Skeletal muscle tissue (tissue), 4 donors: Measurements from ENCODE around the gene NECTIN3. TPM values are rescaled to one million over a fixed set of nuclear protein-coding genes. Genes with fewer than 3 reads are reported as not detected.

ENCODE experiments used
- H3K27ac ChIP-seq: one replicate; pipeline ENCODE4 v1.7.0; 2013; ENCODE audit warnings: mild to moderate bottlenecking, low read depth, low read length, inconsistent platforms
- H3K27me3 ChIP-seq, 3 donors: one replicate each; pipeline ENCODE4 v1.7.0; 2013; ENCODE audit warnings: low read length in 3 of 3; ENCODE audit not compliant: control insufficient read depth in 3 of 3, insufficient read depth in 3 of 3
- H3K36me3 ChIP-seq, 3 donors: one replicate each; pipeline ENCODE4 v1.7.0; 2013; ENCODE audit warnings: low read length in 3 of 3; ENCODE audit not compliant: control insufficient read depth in 3 of 3, insufficient read depth in 3 of 3
- H3K4me1 ChIP-seq, 3 donors: one replicate each; pipeline ENCODE4 v1.7.0; 2013; ENCODE audit warnings: low read length in 3 of 3, mild to moderate bottlenecking in 3 of 3; ENCODE audit not compliant: control insufficient read depth in 3 of 3, insufficient read depth in 3 of 3
- H3K4me3 ChIP-seq, 3 donors: one replicate each; pipeline ENCODE4 v1.7.0; 2013; ENCODE audit warnings: low read length in 3 of 3
- H3K9ac ChIP-seq, 3 donors: one replicate each; pipeline ENCODE4 v1.7.0; 2013; ENCODE audit warnings: low read length in 3 of 3, mild to moderate bottlenecking in 3 of 3, moderate library complexity in 2 of 3, low read depth in 1 of 3
- H3K9me3 ChIP-seq, 3 donors: one replicate each; pipeline ENCODE4 v1.7.0; 2013; ENCODE audit warnings: low read length in 3 of 3; ENCODE audit not compliant: control insufficient read depth in 3 of 3
- total RNA-seq: library from RNA; depleted of rRNA; stranded (reverse); fragments of >200 nt; gene quantifications from one replicate; pipeline ENCODE4 v1.2.3, GENCODE V29; 2014
- donor health status: Osteomylitis.

Gene NECTIN3
- total RNA-seq, 1 donor from 2014 or later: 39.1 TPM

DNA sequence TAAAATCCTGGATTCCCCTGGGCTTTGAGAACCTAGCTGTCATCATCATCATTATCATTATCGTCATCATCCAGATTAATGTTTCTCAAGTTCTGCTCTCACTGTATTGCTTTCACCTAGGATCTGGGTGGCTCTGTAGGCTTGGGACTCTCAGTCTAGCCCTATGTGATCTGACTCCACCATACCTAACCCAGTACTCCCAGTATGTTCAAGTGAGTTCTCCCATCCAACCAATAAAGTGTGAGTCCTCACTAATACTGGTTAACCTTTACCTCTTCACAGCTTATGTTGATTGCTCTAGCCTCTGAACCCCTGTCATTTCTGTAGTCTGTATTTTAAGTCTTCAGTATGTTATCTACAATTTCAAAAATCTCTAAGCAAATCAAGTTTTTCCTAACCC is 102.3 kb downstream of the NECTIN3 start:
- H3K27me3 ChIP-seq: no peaks in the 10 kb centered on the region
- no peak overlapping the region for H3K9ac ChIP-seq

DNA sequence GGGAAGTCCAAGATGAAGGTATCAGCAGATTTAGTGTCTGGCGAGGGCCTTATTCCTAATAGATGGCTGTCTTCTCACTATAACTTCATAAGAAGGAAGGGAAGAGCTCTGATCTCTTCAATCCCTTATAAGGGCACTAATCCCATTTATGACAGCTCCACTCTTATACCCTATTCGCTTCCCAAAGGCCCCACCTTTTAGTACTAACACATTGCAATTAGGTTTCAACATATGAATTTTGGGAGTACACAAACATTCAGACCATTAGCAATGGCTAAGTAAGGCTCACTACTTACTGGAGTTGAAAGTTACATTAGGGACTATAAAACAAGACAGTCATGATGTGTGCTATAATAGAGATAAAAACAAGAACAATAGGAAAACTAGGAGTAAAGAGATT is 118.9 kb downstream of the NECTIN3 start:
- Histone ChIP-seq H3K9ac (no peak overlapping the region), H3K27me3 (no peaks in the 10 kb centered on the region), H3K9me3 (no peaks in the 10 kb centered on the region), H3K4me3 (no peak overlapping the region), H3K4me1 (no peaks in the 10 kb centered on the region), H3K27ac (no peak overlapping the region), H3K36me3 (no peaks in the 10 kb centered on the region)

More for the DNA sequence above, 102.3 kb downstream of the NECTIN3 start:
- no peak overlapping the region for H3K4me3 ChIP-seq
- H3K4me1 ChIP-seq: no peaks in the 10 kb centered on the region
- H3K36me3 ChIP-seq: peaks cover 0 to 3% (median 0%) of the 10 kb centered on the region in 3 donors
- H3K9me3 ChIP-seq: no peaks in the 10 kb centered on the region
- H3K27ac ChIP-seq: no peak overlapping the region

DNA sequence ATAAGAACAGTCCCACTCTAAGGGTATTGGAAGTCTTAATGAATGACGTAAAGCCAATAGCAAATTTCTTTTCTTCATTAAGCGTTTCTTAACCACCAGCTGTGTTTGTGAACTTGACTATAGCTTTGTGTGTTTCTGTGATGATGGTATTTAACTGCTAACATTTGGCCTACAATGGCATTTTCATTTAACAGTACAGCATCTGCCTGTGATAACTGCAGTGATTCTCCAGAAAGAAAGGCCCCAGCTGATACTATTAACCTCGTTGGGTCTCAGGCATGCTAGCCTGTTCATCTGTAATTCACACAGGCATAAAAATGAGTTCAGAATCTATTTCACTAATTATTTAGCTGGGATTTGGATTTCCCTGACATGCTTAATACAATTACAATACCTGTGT is 121.9 kb downstream of the NECTIN3 start:
- no peaks in the 10 kb centered on the region for H3K4me1 ChIP-seq
- H3K27me3 ChIP-seq: no peaks in the 10 kb centered on the region
- no peaks in the 10 kb centered on the region for H3K36me3 ChIP-seq
- no peak overlapping the region for H3K27ac ChIP-seq
- no peaks in the 10 kb centered on the region for H3K9me3 ChIP-seq
- H3K4me3 ChIP-seq: no peak overlapping the region
- no peak overlapping the region for H3K9ac ChIP-seq

DNA sequence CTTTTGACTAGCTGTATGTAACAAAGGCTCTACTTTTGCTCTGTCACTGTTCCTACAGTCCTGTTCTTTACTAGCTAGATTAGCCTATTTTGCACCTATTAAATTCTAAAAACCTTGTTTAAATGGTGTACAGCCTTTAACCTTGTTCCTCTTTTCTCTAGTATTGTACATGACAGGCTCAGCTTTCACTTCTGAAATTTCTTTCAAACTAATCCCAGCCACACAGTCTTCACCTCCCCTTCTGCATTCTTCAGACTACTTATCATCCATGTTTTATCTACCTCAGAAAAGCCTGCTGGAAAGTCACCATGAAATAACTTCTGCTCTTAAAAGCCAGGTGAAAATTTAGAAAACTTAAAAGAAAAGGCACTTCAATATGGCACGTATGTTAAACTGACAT is 122.4 kb downstream of the NECTIN3 start:
- H3K27ac ChIP-seq: no peak overlapping the region
- H3K4me3 ChIP-seq: no peak overlapping the region
- no peak overlapping the region for H3K9ac ChIP-seq
- H3K27me3 ChIP-seq: no peaks in the 10 kb centered on the region
- no peaks in the 10 kb centered on the region for H3K36me3 ChIP-seq
- H3K4me1 ChIP-seq: no peaks in the 10 kb centered on the region
- no peaks in the 10 kb centered on the region for H3K9me3 ChIP-seq

DNA sequence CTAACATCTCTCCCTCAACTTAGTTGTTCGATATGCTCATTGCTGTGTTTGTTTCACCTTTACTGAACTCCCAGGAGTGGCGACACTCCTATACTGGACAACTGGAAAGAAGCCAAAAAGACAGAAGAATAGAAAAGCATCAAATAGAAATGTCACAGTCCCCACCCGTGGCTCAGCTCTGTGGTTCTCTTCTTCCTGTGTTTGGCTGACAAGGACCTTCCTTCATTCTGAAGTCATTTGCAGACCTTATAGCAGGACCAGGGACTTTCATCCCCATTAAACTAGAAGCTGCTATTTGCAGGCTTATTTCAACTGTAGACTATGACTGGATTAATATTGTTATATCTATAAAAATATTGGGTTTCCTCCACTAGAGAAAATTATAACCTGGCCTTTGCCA is 125.9 kb downstream of the NECTIN3 start:
- Histone ChIP-seq H3K36me3 (no peaks in the 10 kb centered on the region), H3K4me1 (no peaks in the 10 kb centered on the region), H3K27ac (no peak overlapping the region), H3K9me3 (no peaks in the 10 kb centered on the region), H3K9ac (no peak overlapping the region), H3K4me3 (no peak overlapping the region), H3K27me3 (no peaks in the 10 kb centered on the region)

DNA sequence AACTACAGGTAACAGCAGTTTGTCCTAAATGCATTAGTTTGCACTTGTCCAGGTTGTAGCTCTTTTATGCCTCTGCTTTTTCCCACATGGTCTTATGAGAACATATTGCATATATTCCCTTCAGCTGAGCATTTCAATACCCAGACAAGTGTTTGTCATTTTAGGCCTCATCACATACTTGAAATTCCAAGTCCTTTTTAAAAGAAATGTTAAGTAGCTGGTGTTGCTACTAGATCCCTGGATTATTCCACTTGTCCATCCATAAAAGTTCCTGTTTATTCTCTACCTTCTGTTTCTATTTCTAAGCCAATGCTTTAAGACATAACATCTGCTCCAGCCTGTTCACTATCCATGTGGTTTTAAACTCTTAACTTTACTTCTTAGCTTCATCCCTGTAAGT is 128.4 kb downstream of the NECTIN3 start:
- Histone ChIP-seq H3K27ac (no peak overlapping the region), H3K36me3 (no peaks in the 10 kb centered on the region), H3K9ac (no peak overlapping the region), H3K4me1 (no peaks in the 10 kb centered on the region), H3K4me3 (no peak overlapping the region), H3K27me3 (no peaks in the 10 kb centered on the region), H3K9me3 (no peaks in the 10 kb centered on the region)

DNA sequence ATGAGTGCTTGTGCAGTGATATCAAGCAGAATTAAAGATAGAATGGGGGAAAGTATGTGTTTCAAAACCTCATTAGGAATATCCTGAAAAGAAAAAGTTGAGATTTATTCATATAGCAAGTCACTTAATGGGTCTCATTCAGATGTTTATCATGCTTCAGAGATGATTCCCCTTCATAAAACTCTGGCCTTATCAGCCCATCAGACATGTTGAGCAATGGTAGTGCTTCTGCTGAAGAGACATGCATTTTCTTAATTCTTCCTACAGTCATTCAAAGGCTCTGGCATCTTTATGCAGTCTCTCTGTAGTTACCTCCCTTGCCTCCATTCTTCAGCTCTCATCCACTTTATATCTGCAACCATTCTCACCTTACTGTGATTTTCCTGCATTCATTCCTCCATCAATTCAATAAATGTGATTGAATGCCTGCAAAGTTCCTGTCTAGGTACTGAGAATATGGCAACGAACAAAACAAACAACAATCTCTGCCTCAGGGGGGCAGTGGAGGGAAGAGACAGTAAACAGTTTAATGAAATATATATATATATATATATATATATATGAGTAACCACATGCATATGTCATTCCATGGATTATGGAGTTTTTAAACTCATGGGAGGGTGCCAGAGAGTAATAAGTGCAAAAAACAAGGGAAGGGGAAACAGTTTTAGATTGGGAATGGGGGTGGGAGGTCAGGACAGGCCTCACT is 138.5 kb downstream of the NECTIN3 start:
- Histone ChIP-seq H3K27me3 (no peaks in the 10 kb centered on the region), H3K9me3 (no peaks in the 10 kb centered on the region), H3K9ac (no peak overlapping the region), H3K36me3 (no peaks in the 10 kb centered on the region), H3K4me1 (no peaks in the 10 kb centered on the region), H3K27ac (no peak overlapping the region), H3K4me3 (no peak overlapping the region)

DNA sequence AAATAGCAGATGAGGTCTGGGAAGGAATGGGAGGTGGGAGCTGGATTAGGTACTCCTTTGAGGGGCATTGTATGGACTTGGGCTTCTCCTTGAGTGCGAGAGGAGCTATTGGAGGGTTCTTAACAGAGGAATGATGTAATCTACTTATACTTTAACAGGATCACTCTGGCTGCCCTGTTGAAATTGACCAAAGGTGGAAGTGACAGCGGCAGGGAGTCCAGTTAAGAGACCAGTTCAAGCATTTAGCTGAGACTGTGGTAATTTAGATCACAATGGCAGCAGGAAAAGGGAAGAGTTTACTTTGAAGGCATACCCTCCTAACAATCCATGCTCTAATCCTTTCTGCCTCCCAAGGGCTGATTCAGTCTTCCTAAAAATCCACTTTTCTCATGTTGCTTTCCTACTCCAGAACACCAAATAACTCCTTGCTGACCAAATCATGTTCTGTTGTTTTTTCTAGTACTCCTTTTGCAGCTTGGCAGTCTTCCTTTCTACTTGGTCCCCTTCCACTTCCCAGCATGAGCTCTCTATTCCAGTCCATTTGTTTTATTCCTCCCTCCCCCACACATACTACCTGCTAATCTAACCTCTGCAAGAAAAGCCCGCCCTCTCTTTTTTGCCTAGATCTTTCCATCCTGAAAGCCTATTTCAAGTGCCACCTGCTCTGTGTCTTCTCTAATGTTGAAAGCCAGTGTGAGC is 139.4 kb downstream of the NECTIN3 start:
- no peaks in the 10 kb centered on the region for H3K27me3 ChIP-seq
- H3K9ac ChIP-seq: no peak overlapping the region

DNA sequence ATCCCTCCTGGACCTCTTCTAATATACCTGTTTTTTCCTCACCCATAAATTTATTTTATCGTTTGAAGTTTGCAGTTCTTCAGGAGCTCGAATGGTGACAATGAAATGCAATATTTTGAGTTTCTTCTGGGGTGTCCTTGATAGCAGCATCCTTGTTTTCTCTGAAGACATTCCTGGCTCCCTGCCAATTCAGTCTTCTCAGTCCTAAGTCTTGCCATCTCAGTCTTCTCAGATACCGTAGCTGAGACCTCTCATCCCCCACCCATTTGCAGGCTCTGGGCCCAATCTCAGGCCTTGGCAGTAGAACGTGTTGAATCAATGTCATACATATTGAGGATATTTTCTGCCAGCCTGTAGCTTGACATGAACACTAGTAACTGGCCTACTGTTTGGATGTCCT is 140.9 kb downstream of the NECTIN3 start:
- Histone ChIP-seq H3K4me3 (no peak overlapping the region), H3K36me3 (no peaks in the 10 kb centered on the region), H3K27ac (no peak overlapping the region), H3K9me3 (no peaks in the 10 kb centered on the region), H3K9ac (no peak overlapping the region), H3K4me1 (no peaks in the 10 kb centered on the region), H3K27me3 (no peaks in the 10 kb centered on the region)

More for the DNA sequence above, 139.4 kb downstream of the NECTIN3 start:
- Histone ChIP-seq H3K27ac (no peak overlapping the region), H3K36me3 (no peaks in the 10 kb centered on the region), H3K4me3 (no peak overlapping the region), H3K9me3 (no peaks in the 10 kb centered on the region), H3K4me1 (no peaks in the 10 kb centered on the region)

DNA sequence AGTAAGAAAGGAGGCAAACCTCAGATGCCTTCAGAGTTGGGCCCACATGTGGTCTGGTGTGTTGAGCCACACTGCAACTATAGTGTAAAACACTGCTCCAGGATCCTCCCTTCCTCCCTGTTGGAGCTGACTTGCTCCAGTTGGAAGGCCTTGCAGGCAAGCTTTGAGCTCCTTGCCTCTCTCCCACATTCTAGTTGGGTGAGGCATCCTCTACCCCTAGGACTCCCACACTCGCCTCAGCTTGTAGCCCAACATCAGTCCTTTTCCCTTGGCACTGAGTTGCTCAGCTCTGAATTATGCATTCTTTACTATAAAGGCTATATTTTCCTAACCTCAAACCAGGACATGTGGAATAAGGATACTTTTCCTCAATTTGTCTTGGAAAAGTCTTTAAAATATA is 143.9 kb downstream of the NECTIN3 start:
- H3K4me3 ChIP-seq: no peak overlapping the region
- no peaks in the 10 kb centered on the region for H3K9me3 ChIP-seq
- no peaks in the 10 kb centered on the region for H3K36me3 ChIP-seq
- no peaks in the 10 kb centered on the region for H3K4me1 ChIP-seq
- H3K9ac ChIP-seq: no peak overlapping the region
- no peaks in the 10 kb centered on the region for H3K27me3 ChIP-seq
- no peak overlapping the region for H3K27ac ChIP-seq
